Panc1 (cell line): ENCODE data around the gene RNGTT. TPM values are rescaled to one million over a fixed set of nuclear protein-coding genes. Genes with fewer than 3 reads are reported as not detected.

Experiments used
- ATAC-seq: fragments of 200-7000 bp; cut with Tn5 transposase; 2 replicates; pipeline ENCODE4 v1.9.1; 2020; ENCODE audit warnings: mild to moderate bottlenecking, moderate library complexity
- BruUV-seq: library from RNA; stranded (reverse); fragments of 400-500 nt; replicated peaks from 2 replicates; lab custom pipeline; 2021; lab: Mats Ljungman, UMichigan
- CTCF ChIA-PET: fragments of 300-600 bp; sonication (Branson Sonifier 250); formaldehyde crosslinking; loops from one replicate; lab custom pipeline; 2022; ENCODE audit warnings: antibody characterized with exemption; lab: Charles Lee
- POLR2A ChIA-PET: fragments of 300-600 bp; sonication (Branson Sonifier 250); formaldehyde crosslinking; loops from one replicate; lab custom pipeline; 2022; ENCODE audit warnings: antibody characterized with exemption; lab: Charles Lee
- DNase-seq: peaks from one replicate; pipeline ENCODE4 v3.0.0-alpha.2; 2010; ENCODE audit warnings: low read depth, low spot score
- H3K27ac ChIP-seq: 2 replicates; pipeline ENCODE4 v1.5.1; 2011; ENCODE audit warnings: mild to moderate bottlenecking, low read length, inconsistent platforms
- H3K27me3 ChIP-seq: fragments of 200-500 bp; sonication (Bioruptor generic); 2 replicates; pipeline ENCODE4 v1.6.0; 2014; ENCODE audit warnings: low read length, inconsistent platforms; ENCODE audit not compliant: control insufficient read depth, insufficient read depth
- H3K36me3 ChIP-seq: fragments of 200-500 bp; sonication (Bioruptor generic); 2 replicates; pipeline ENCODE4 v1.5.1; 2014; ENCODE audit warnings: inconsistent platforms, mild to moderate bottlenecking, low read length, moderate library complexity; ENCODE audit not compliant: control insufficient read depth, insufficient read depth
- H3K4me1 ChIP-seq: 2 replicates; pipeline ENCODE4 v1.5.1; 2011; ENCODE audit warnings: inconsistent platforms, mild to moderate bottlenecking, low read length, moderate library complexity; ENCODE audit not compliant: control insufficient read depth, insufficient read depth
- H3K4me3 ChIP-seq, 2 experiments: 2 replicates each; pipeline ENCODE4 v1.5.1; 2011 to 2012; ENCODE audit warnings: low read depth in 2 of 2, low read length in 2 of 2, mild to moderate bottlenecking in 2 of 2, inconsistent platforms in 1 of 2, moderate library complexity in 1 of 2
- H3K9me3 ChIP-seq: fragments of 200-500 bp; sonication (Bioruptor generic); 2 replicates; pipeline ENCODE4 v1.5.1; 2014; ENCODE audit warnings: low read depth, mild to moderate bottlenecking, inconsistent platforms, low read length, moderate library complexity; ENCODE audit not compliant: control insufficient read depth, insufficient read depth
- POLR2AphosphoS5 ChIP-seq: IDR thresholded peaks from 2 replicates; pipeline ENCODE4 v1.6.1; 2012; ENCODE audit warnings: mild to moderate bottlenecking, low read depth, low read length, moderate library complexity
- REST ChIP-seq, 2 experiments: IDR thresholded peaks; 2 replicates each; pipeline ENCODE4 v1.6.1; 2011 to 2012; ENCODE audit warnings: low read depth in 2 of 2, control low read depth in 1 of 2, low read length in 1 of 2, mild to moderate bottlenecking in 1 of 2, moderate library complexity in 1 of 2; ENCODE audit not compliant: insufficient read depth in 1 of 2
- SIN3A ChIP-seq: IDR thresholded peaks from 2 replicates; pipeline ENCODE4 v1.6.1; 2012; ENCODE audit warnings: low read depth, mild to moderate bottlenecking, low read length, moderate library complexity, borderline replicate concordance; ENCODE audit not compliant: insufficient read depth
- TCF7L2 ChIP-seq: IDR thresholded peaks from 2 replicates; pipeline ENCODE4 v1.6.1; 2011; ENCODE audit warnings: mild to moderate bottlenecking, low read depth, low read length, inconsistent platforms
- in situ Hi-C: cut with HindIII; loops from 2 replicates; pipeline ENCODE4 v1.10.0; 2016; ENCODE audit warnings: low sequenced_read_pairs, low pct_unique_long_range_greater_than_20kb
- intact Hi-C: fragments of 100-400 bp; cut with micrococcal nuclease; formaldehyde crosslinking; loops from one replicate; pipeline ENCODE4 v1.10.0; 2022; ENCODE audit not compliant: unreplicated experiment
- total RNA-seq: library from RNA; stranded (reverse); gene quantifications from one replicate; pipeline ENCODE4 v1.2.1, GENCODE V29; 2021; ENCODE audit not compliant: unreplicated experiment
- TF ChIP-seq, protein P1 (sequence below): fragments of 450-650 bp; IDR thresholded peaks from 2 replicates; pipeline ENCODE4 v1.5.1; 2017; ENCODE audit warnings: mild to moderate bottlenecking

The RNGTT gene
- total RNA-seq, 1 experiment from 2014 or later, result 21.2 TPM

- no peak for DNase-seq
- ATAC-seq, result no peak
- H3K9me3 ChIP-seq, result no peaks in the 10 kb centered on the region
- in situ Hi-C loops, result no loop called here
- CTCF ChIA-PET, result no interaction called here
- no peak overlapping the region for H3K27ac ChIP-seq
- H3K36me3 ChIP-seq, result no peaks in the 10 kb centered on the region
- intact Hi-C loops, result no loop called here
- BruUV-seq, result no TSS peak
- H3K4me3 ChIP-seq, result no peak overlapping the region
- TF ChIP-seq, protein P1, sequence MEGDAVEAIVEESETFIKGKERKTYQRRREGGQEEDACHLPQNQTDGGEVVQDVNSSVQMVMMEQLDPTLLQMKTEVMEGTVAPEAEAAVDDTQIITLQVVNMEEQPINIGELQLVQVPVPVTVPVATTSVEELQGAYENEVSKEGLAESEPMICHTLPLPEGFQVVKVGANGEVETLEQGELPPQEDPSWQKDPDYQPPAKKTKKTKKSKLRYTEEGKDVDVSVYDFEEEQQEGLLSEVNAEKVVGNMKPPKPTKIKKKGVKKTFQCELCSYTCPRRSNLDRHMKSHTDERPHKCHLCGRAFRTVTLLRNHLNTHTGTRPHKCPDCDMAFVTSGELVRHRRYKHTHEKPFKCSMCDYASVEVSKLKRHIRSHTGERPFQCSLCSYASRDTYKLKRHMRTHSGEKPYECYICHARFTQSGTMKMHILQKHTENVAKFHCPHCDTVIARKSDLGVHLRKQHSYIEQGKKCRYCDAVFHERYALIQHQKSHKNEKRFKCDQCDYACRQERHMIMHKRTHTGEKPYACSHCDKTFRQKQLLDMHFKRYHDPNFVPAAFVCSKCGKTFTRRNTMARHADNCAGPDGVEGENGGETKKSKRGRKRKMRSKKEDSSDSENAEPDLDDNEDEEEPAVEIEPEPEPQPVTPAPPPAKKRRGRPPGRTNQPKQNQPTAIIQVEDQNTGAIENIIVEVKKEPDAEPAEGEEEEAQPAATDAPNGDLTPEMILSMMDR, result no peak
- TF ChIP-seq POLR2AphosphoS5, result no peak
- no peak for TF ChIP-seq SIN3A
- TF ChIP-seq REST (IDR thresholded peaks at IDR 0.05; ENCODE audit: insufficient read depth in 1 of 2, low read depth in 2 of 2, low read length in 1 of 2), result no peak
- no peak for TF ChIP-seq TCF7L2
- peaks cover 22% of the 10 kb centered on the region for H3K27me3 ChIP-seq
- no peaks in the 10 kb centered on the region for H3K4me1 ChIP-seq
- POLR2A ChIA-PET, result no interaction called here
Observed at GRCh38 chr6:88585276-88585692, 378.1 kb downstream of the RNGTT start.

DNA sequence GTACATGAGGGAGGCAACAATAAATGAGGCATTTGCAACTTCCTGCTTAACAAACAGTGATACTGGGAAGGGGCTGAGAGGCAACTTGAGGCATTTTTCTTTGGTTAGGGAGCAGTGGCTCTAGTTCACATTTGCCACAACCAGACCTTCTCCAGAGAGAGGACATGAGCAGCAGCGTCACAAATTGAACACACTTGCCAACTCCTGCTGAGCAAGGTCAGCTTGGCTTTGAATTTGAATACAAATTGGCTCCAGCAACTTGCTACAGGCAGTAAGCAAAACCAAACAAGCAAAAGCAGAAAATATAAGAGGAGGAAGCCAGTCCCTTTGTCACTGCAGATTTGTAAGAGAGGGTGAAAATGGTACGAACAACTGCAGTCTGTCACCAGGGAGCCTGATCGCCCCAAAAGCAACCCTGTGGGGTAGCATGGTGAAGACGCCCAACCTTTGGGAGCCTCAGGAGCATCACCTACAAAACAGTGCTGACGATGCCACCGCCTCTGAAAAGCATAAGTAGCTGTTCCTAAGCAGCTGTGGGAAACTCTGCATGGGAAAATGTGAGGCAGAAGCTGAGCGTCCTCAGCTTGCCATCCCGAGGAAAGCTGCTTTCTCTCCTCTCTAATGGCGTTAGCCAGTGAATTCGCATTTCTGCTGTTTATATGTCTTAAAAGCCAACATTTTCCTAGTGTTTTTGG is 378.7 kb downstream of the RNGTT start:
- H3K9me3 ChIP-seq, result no peaks in the 10 kb centered on the region
- no peaks in the 10 kb centered on the region for H3K36me3 ChIP-seq
- intact Hi-C loops, result no loop called here
- in situ Hi-C loops, result no loop called here
- TF ChIP-seq REST (IDR thresholded peaks at IDR 0.05; ENCODE audit: insufficient read depth in 1 of 2, low read depth in 2 of 2, low read length in 1 of 2), result no peak
- TF ChIP-seq TCF7L2, result no peak
- TF ChIP-seq SIN3A, result no peak
- TF ChIP-seq, protein P1, result no peak
- TF ChIP-seq POLR2AphosphoS5, result no peak
- no TSS peak for BruUV-seq
- no peaks in the 10 kb centered on the region for H3K4me1 ChIP-seq
- no peak for DNase-seq
- ChIA-PET CTCF (no interaction called here), POLR2A (no interaction called here)
- H3K27me3 ChIP-seq, result peaks cover 19% of the 10 kb centered on the region
- no peak overlapping the region for H3K27ac ChIP-seq
- H3K4me3 ChIP-seq, result no peak overlapping the region
- no peak for ATAC-seq
